GM19324 (cell line): ENCODE measurements around the gene ITIH4.

Experiments used
- ATAC-seq: cut with Tn5 transposase; IDR thresholded peaks from one replicate; pipeline ENCODE4 v1.9.1; 2021; ENCODE audit warnings: mild to moderate bottlenecking, moderate library complexity; ENCODE audit not compliant: unreplicated experiment, low FRiP score

Gene ITIH4

DNA sequence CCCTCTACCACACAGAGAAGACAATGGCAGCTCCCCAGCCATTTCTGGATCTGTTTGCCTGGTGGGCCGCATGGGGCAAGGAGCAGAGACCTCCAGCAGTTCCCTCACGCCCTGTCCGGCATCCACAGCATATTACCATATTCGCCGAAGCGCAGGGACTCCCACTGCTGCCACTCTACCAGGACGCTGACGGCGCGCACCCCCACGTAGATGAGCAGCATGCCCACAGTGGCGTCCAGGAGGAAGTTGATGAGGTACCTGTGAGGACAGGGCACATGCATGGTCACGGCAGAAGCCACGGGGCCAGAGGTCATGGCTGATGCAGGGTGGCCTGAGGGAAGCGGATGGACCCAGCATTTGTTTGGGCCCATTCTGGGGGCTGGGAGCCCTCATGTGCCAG lies 19.2 kb upstream of the ITIH4 start:
- ATAC-seq: no peak

DNA sequence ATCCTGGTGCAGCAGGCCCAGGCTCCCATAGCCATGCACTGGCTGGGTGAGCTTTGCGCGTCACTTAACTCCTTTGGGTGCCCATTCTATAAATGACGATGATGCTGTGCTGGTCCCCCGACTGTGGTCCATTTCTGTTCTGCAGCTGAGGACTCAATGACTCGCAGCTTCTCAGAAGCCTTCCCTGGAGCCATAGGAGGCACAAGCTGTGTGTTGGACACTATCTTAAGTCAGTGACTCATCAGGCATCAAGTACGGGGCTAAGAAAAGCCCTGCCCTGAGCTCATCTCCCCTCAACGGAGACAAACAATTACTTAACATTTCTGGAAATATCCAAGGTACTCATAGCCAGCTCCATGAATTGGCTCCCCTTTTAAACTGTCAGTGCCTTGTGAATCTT lies 18.1 kb upstream of the ITIH4 start:
- no peak for ATAC-seq

DNA sequence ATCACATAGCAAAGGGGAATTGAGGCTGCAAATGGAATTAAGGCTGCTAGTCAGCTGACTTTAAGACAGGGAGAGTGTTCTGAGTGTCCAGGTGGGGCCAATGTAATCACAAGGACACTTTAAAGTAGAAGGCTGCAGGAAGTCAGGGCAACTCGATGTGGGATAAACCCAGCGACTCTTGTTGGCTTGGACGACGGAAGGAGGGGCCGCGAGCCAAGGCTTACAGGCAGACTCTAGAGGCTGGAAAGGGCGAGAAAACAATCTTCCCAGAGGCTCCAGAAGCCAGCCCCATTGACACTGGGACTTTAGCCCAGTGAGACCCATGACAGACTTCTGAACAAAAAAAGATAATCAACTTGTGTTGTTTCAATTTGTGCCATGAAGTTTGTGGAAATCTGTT lies 17.3 kb upstream of the ITIH4 start:
- ATAC-seq: no peak

DNA sequence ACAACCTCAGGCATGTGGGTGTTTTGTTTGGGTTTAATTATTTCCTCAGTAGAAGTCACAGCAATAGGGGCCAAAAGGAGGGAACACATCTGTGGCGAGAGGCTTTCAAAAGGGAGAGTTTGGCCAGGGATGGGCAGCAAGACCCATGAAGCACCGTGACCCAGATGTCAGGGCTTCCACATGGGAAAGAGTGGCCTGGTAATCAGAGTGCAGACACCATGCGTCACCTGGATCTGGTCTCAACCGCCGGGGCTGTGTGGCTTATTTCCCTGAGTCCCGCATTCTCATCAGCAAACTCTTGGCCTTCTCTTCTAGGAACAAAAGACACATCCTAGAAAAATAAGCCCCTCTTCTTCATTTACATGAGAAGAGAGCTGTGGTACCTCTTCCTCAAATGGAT lies 16.8 kb upstream of the ITIH4 start:
- ATAC-seq: no peak

DNA sequence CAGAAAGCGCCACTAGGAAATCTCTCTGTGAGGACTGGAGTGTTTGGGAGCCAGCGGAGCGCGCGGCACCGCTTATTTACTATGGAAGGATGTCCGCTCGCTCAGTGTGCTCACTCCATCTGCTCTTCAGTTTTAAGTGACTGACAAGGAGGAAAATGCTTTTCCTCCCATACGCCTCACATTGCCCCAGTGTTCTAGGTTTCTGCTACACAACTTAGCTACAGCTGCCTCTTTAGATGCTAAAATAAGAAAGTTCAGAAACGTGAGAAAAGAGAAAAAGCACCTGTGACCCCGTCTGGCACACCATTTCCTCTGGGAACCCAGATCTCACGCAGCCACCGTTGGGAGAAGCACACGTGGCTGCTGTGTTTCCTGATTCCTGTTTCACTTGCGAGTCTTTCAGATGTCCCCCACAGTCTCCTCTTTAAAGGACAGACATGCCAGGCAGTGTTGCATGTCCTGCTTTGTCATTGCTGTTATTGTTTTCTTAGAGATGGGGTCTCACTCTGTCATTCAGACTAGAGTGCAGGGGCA lies 16.0 kb upstream of the ITIH4 start:
- no peak for ATAC-seq

- ATAC-seq: no peak
Observed at GRCh38 chr3:52845691-52846431, 15.4 kb upstream of the ITIH4 start.

GRCh38 chr3:52845157-52845556 lies 14.7 kb upstream of the ITIH4 start:
- no peak for ATAC-seq

DNA sequence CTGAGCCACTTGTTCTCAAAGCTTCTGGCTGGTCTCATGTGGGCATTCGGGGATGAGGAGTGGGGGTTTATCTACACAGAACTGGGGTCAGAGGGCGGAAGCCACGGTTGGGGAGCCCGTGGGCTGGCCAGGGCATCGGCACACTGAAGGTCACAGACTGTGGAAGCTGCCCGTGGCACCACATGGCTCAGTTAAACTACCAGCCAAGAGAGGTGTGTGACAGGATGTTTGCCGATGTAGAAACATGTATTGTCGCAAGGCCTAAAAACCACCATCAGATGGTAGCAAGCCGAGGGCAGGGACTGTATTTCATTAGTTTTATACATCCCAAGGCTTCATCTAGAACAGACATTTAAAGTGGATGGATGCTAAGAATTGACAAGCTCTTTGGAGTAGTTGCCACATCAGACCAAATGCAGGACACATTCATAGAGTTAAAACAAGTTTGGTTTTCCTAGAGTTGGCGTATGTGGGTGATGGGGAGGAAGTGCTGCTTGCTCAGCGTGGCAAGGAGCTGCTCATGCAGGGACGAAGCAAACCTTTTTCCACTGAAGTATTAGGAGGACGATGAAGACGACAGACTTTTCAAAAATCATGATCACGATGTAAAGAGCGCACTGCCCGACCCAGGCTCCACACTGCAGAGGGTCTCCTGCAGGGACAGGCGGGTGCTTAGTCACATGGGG lies 14.0 kb upstream of the ITIH4 start:
- ATAC-seq: no peak

GRCh38 chr3:52843881-52844280 lies 13.4 kb upstream of the ITIH4 start:
- ATAC-seq: no peak

- no peak for ATAC-seq
Observed at GRCh38 chr3:52843108-52843865, 12.8 kb upstream of the ITIH4 start.

DNA sequence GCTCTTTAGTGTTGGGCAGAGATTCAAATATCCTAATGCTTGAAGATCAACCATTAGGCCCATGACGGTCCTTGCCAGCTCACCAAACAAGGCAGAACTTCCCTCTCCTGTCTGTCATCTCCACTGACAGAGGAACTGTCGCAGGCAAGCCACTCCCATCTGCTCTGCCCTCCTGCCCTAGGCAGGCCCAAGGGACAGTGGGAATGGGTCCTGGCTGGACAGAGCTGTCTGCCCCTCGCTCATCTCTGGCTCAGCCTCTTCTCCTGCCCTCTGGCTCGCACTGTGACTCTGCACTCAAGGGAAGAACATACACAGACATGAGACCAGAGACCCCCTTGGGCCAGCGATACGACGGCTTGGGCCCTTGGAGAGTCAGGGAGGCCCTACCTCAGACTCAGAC lies 12.0 kb upstream of the ITIH4 start:
- ATAC-seq: no peak

GRCh38 chr3:52841981-52842340 lies 11.5 kb upstream of the ITIH4 start:
- no peak for ATAC-seq

DNA sequence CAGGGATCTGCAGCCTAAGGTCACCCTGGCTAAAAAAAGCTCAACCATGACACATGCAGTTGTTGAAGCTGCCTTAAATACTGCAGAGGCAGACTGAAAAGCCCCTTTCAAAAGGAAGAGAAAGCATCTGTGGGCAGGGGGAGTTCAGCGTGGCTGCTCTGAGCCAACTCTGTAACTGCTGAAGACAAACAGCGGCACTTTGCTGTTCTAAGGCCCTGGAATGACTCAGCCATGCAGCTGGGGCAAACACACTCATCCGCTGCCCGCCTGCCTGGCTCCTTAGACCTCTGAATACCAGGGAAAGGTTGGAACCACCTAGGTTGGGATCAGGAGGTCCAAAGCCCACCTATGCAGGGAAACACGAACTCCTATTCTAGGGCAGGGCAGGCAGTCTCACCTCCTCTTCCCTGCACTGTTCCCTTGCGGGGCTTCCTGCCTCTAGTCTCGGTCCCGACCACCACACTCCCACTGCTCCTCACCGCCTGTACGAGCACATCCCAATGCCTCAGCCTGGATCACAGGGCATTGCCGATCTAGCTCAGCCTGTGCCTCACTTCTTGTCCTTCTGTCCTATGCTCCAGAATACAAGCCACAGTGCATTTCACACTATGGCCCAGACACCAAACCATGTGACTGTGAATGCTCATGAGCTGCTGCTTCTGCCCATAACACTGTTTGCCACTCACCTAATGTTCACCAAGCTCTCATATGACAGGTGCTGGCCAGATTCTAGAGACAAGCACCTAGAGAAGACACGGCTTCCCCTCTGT lies 10.9 kb upstream of the ITIH4 start:
- ATAC-seq: no peak

- no peak for ATAC-seq
Observed at GRCh38 chr3:52839892-52840545, 9.5 kb upstream of the ITIH4 start.

- no peak for ATAC-seq
Observed at GRCh38 chr3:52839268-52839575, 8.8 kb upstream of the ITIH4 start.

DNA sequence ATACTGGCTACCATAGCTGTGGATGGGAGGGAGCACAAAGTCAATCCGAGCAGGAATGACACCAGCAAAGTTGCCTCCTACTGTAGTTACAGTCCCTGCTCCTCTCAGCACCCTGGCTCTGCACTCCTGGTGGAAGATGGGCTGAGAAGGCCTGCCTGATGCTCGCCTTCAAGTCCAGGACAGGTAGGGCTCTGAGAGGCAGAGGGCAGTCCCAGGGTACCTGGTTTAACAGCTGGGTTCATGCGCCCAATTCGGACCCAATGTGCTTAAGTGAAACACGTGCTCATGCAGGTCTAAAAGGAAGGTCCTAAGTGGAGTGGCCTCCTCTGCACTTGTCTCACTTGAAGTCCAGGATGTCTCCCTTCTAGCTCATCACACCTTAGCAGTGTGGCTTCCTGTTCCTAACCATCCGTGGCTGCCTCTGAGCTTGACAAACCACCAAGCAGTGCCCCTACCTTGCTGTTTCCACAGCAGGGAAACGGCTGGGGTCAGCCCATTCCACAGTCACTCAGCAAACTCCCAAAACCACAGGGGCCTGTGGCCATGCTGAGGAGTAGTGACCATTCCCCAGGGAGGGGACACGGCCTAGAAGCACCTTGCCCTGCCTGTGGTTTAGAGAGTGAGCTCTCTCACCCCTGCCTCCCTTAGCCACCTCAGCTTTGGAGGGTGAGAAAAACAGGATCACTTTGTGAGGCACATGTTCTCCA lies 8.2 kb upstream of the ITIH4 start:
- ATAC-seq: no peak

DNA sequence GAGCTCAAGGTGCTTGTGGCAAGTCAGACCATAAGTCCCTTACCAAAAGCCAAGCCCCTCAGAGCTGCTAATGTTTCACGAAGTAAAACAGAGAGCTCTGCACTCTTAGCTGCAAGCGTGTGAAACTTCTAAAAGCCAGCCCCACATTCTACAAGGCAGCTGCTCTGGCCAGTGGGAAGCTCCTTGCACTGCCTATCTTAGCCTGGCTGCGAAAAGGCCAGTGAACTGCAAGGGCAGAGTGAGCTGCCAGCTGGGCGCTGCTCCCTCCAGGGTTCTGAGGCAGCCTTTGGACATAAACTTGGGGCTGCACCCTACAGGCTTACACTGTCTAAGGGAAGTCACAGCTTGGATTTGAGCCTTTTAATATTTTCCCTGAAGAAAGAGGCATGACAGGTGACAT lies 6.5 kb upstream of the ITIH4 start:
- ATAC-seq: no peak

DNA sequence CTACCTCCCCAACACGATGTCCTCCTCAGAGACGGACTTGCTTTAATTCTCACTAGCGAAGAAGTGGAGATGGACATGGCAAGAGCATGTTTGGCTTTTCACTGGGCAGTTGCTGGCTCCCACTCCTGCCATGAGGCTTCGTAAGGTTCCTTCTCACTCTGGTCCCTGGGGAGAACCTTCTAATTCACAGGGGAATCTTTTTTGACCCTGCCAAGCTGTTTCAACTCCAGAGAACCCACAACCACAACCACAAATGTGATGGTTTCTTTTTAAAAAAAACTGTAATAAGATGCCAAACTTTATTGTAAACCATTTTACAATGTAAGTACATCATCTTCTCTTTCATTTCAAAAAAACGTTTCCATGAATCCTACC lies 6.0 kb upstream of the ITIH4 start:
- no peak for ATAC-seq

- ATAC-seq: no peak
Observed at GRCh38 chr3:52835766-52836470, 5.4 kb upstream of the ITIH4 start.
